CD1c-positive myeloid dendritic cell (primary cell): ENCODE results near the gene PSAP.

Experiments used
- DNase-seq: peaks from one replicate; pipeline ENCODE4 v3.0.0-alpha.2; 2016; ENCODE audit errors: extremely low spot score

The PSAP gene

GRCh38 chr10:71767420-71768035, 83.5 kb downstream of the PSAP start:
- DNase-seq = no peak

- DNase-seq = peak; percentile 78
These were observed 84.2 kb downstream of the PSAP start for GRCh38 chr10:71766717-71767419.
